ENCODE measurements around the gene PRKCB.

PRKCB gene

GRCh38 chr16:23940111-23940510, 104.3 kb downstream of the PRKCB start:
- H4K20me1 ChIP-seq (ENCODE audit: insufficient read depth, low read length) = no peaks in the 10 kb centered on the region
- H3K79me2 ChIP-seq (ENCODE audit: low read length) = no peaks in the 10 kb centered on the region
- no peaks in the 10 kb centered on the region for H3K4me1 ChIP-seq (ENCODE audit: low read length)
- TF ChIP-seq CTCF (IDR thresholded peaks at IDR 0.05; ENCODE audit: low read depth, low read length) (no peak), EZH2phosphoT487 (IDR thresholded peaks at IDR 0.05; ENCODE audit: low read depth) (no peak)
- H3K4me2 ChIP-seq (ENCODE audit: low read length) = no peak overlapping the region
- H3K27me3 ChIP-seq (ENCODE audit: low read depth, low read length) = peaks cover 71% of the 10 kb centered on the region
- no peak overlapping the region for H3K27ac ChIP-seq (ENCODE audit: low read length)
- H3K36me3 ChIP-seq (replicated peaks; ENCODE audit: low read depth, low read length) = no peaks in the 10 kb centered on the region
- no peak overlapping the region for H3K9ac ChIP-seq (ENCODE audit: low read length)
- no peaks in the 10 kb centered on the region for H3K9me3 ChIP-seq (ENCODE audit: insufficient read depth, low read length)
- H2AFZ ChIP-seq (ENCODE audit: low read depth, low read length) = no peak overlapping the region
- H3K4me3 ChIP-seq (ENCODE audit: low read length) = no peak overlapping the region

GRCh38 chr16:23941025-23941424, 105.2 kb downstream of the PRKCB start:
- TF ChIP-seq CTCF (IDR thresholded peaks at IDR 0.05; ENCODE audit: low read depth, low read length) (no peak), EZH2phosphoT487 (IDR thresholded peaks at IDR 0.05; ENCODE audit: low read depth) (no peak)
- Histone ChIP-seq H3K4me1 (ENCODE audit: low read length) (no peaks in the 10 kb centered on the region), H3K27me3 (ENCODE audit: low read depth, low read length) (peaks cover 67% of the 10 kb centered on the region), H3K79me2 (ENCODE audit: low read length) (no peaks in the 10 kb centered on the region), H3K9me3 (ENCODE audit: insufficient read depth, low read length) (no peaks in the 10 kb centered on the region), H3K4me2 (ENCODE audit: low read length) (no peak overlapping the region), H4K20me1 (ENCODE audit: insufficient read depth, low read length) (no peaks in the 10 kb centered on the region), H3K9ac (ENCODE audit: low read length) (no peak overlapping the region), H3K4me3 (ENCODE audit: low read length) (no peak overlapping the region), H2AFZ (ENCODE audit: low read depth, low read length) (no peak overlapping the region), H3K36me3 (replicated peaks; ENCODE audit: low read depth, low read length) (no peaks in the 10 kb centered on the region), H3K27ac (ENCODE audit: low read length) (no peak overlapping the region)

- Histone ChIP-seq H3K27ac (ENCODE audit: low read length) (no peak overlapping the region), H2AFZ (ENCODE audit: low read depth, low read length) (no peak overlapping the region)
- TF ChIP-seq CTCF (IDR thresholded peaks at IDR 0.05; ENCODE audit: low read depth, low read length) (no peak), EZH2phosphoT487 (IDR thresholded peaks at IDR 0.05; ENCODE audit: low read depth) (no peak)
These were observed 106.3 kb downstream of the PRKCB start for GRCh38 chr16:23941963-23942564.

GRCh38 chr16:23943604-23944003, 107.8 kb downstream of the PRKCB start:
- H3K9me3 ChIP-seq (ENCODE audit: insufficient read depth, low read length) = no peaks in the 10 kb centered on the region
- no peaks in the 10 kb centered on the region for H3K4me1 ChIP-seq (ENCODE audit: low read length)
- peaks cover 47% of the 10 kb centered on the region for H3K27me3 ChIP-seq (ENCODE audit: low read depth, low read length)
- no peak overlapping the region for H3K4me2 ChIP-seq (ENCODE audit: low read length)
- no peak for TF ChIP-seq EZH2phosphoT487 (IDR thresholded peaks at IDR 0.05; ENCODE audit: low read depth)
- TF ChIP-seq CTCF (IDR thresholded peaks at IDR 0.05; ENCODE audit: low read depth, low read length) = no peak
- no peaks in the 10 kb centered on the region for H4K20me1 ChIP-seq (ENCODE audit: insufficient read depth, low read length)
- no peak overlapping the region for H3K4me3 ChIP-seq (ENCODE audit: low read length)
- no peak overlapping the region for H2AFZ ChIP-seq (ENCODE audit: low read depth, low read length)
- H3K9ac ChIP-seq (ENCODE audit: low read length) = no peak overlapping the region
- H3K36me3 ChIP-seq (replicated peaks; ENCODE audit: low read depth, low read length) = no peaks in the 10 kb centered on the region
- H3K79me2 ChIP-seq (ENCODE audit: low read length) = no peaks in the 10 kb centered on the region
- H3K27ac ChIP-seq (ENCODE audit: low read length) = no peak overlapping the region

More at GRCh38 chr16:23941963-23942564, 106.3 kb downstream of the PRKCB start:
- Histone ChIP-seq H3K36me3 (replicated peaks; ENCODE audit: low read depth, low read length) (no peaks in the 10 kb centered on the region), H4K20me1 (ENCODE audit: insufficient read depth, low read length) (no peaks in the 10 kb centered on the region), H3K27me3 (ENCODE audit: low read depth, low read length) (peaks cover 62% of the 10 kb centered on the region), H3K79me2 (ENCODE audit: low read length) (no peaks in the 10 kb centered on the region), H3K4me3 (ENCODE audit: low read length) (no peak overlapping the region), H3K9me3 (ENCODE audit: insufficient read depth, low read length) (no peaks in the 10 kb centered on the region), H3K9ac (ENCODE audit: low read length) (no peak overlapping the region), H3K4me2 (ENCODE audit: low read length) (no peak overlapping the region), H3K4me1 (ENCODE audit: low read length) (no peaks in the 10 kb centered on the region)

Data from OCI-LY3 (cell line).